CD4-positive, alpha-beta T cell treated with Interleukin-4 for 1 hour (primary cell): ENCODE data around the gene CHCHD6.

Experiments
- DNase-seq, 2 donors: peaks; one replicate each; pipeline ENCODE4 v3.0.0-alpha.2; 2020 to 2022

CHCHD6 gene

GRCh38 chr3:126704494-126705214 is 614 bp downstream of the CHCHD6 start:
- DNase-seq: no peak

GRCh38 chr3:126706631-126707030 is 2.6 kb downstream of the CHCHD6 start:
- DNase-seq: no peak

- no peak for DNase-seq
These were observed 7.2 kb downstream of the CHCHD6 start for GRCh38 chr3:126711121-126711760.

GRCh38 chr3:126713199-126713598 is 9.2 kb downstream of the CHCHD6 start:
- DNase-seq: no peak

GRCh38 chr3:126714276-126714900 is 10.3 kb downstream of the CHCHD6 start:
- DNase-seq: no peak

- no peak for DNase-seq
These were observed 10.9 kb downstream of the CHCHD6 start for GRCh38 chr3:126714921-126715320.

- DNase-seq: no peak
These were observed 11.4 kb downstream of the CHCHD6 start for GRCh38 chr3:126715432-126715831.

GRCh38 chr3:126716057-126716456 is 12.0 kb downstream of the CHCHD6 start:
- no peak for DNase-seq

GRCh38 chr3:126718561-126719445 is 14.8 kb downstream of the CHCHD6 start:
- DNase-seq: no peak

GRCh38 chr3:126720596-126720995 is 16.6 kb downstream of the CHCHD6 start:
- no peak for DNase-seq

GRCh38 chr3:126721246-126721645 is 17.2 kb downstream of the CHCHD6 start:
- no peak for DNase-seq

GRCh38 chr3:126723237-126723636 is 19.2 kb downstream of the CHCHD6 start:
- no peak for DNase-seq

- no peak for DNase-seq
These were observed 19.8 kb downstream of the CHCHD6 start for GRCh38 chr3:126723801-126724200.

GRCh38 chr3:126728680-126729079 is 24.6 kb downstream of the CHCHD6 start:
- DNase-seq: no peak

- DNase-seq: no peak
These were observed 26.3 kb downstream of the CHCHD6 start for GRCh38 chr3:126730376-126730775.

GRCh38 chr3:126731044-126731443 is 27.0 kb downstream of the CHCHD6 start:
- DNase-seq: peak in 1 of 2 donors; percentile 16

- DNase-seq: no peak
These were observed 28.4 kb downstream of the CHCHD6 start for GRCh38 chr3:126732281-126733060.

- DNase-seq: no peak
These were observed 29.0 kb downstream of the CHCHD6 start for GRCh38 chr3:126733061-126733430.

- DNase-seq: no peak
These were observed 30.2 kb downstream of the CHCHD6 start for GRCh38 chr3:126734106-126734723.

GRCh38 chr3:126737527-126737926 is 33.5 kb downstream of the CHCHD6 start:
- DNase-seq: no peak

- DNase-seq: no peak
These were observed 38.0 kb downstream of the CHCHD6 start for GRCh38 chr3:126742057-126742456.

GRCh38 chr3:126743350-126743749 is 39.3 kb downstream of the CHCHD6 start:
- no peak for DNase-seq
